Measurements from ENCODE around the gene RGMA.

RGMA gene

GRCh38 chr15:93018574-93018973 lies 70.4 kb downstream of the RGMA start:
- TF ChIP-seq SIN3A (IDR thresholded peaks at IDR 0.05; ENCODE audit: borderline replicate concordance, insufficient read depth, low read length) = no peak
- no peak for TF ChIP-seq FOXP2 (optimal IDR thresholded peaks at IDR 0.05; ENCODE audit: borderline replicate concordance, extremely low read depth, extremely low read length, insufficient read depth)
- no peak for TF ChIP-seq TAF1 (IDR thresholded peaks at IDR 0.05; ENCODE audit: borderline replicate concordance, insufficient read depth, low read length)
- TF ChIP-seq POLR2AphosphoS5 (IDR thresholded peaks at IDR 0.05; ENCODE audit: low read depth, low read length) = no peak
- TF ChIP-seq REST (IDR thresholded peaks at IDR 0.05; ENCODE audit: insufficient read depth in 1 of 2, low read depth in 2 of 2, low read length in 2 of 2) = no peak

DNA sequence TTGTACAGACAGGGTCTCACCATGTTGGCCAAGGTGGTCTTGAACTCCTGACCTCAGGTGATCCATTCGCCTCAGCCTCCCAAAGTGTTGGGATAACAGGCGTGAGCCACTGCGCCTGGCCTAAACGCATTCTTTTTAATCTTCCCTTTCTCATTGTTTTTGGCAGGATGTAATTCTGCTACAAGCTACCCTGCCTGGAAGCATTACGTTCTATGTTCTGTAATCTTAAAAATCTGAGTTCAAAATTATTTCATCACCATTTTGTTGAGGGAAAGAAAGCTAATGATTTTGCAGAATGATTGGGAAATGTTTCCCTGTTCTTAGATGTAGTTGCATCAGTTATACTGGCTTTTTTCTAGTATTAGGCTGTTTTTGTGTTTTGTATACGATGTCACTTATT lies 71.5 kb downstream of the RGMA start:
- no peak for TF ChIP-seq FOXP2 (optimal IDR thresholded peaks at IDR 0.05; ENCODE audit: borderline replicate concordance, extremely low read depth, extremely low read length, insufficient read depth)
- TF ChIP-seq SIN3A (IDR thresholded peaks at IDR 0.05; ENCODE audit: borderline replicate concordance, insufficient read depth, low read length) = no peak
- TF ChIP-seq POLR2AphosphoS5 (IDR thresholded peaks at IDR 0.05; ENCODE audit: low read depth, low read length) = no peak
- no peak for TF ChIP-seq TAF1 (IDR thresholded peaks at IDR 0.05; ENCODE audit: borderline replicate concordance, insufficient read depth, low read length)
- no peak for TF ChIP-seq REST (IDR thresholded peaks at IDR 0.05; ENCODE audit: insufficient read depth in 1 of 2, low read depth in 2 of 2, low read length in 2 of 2)

- TF ChIP-seq FOXP2 (optimal IDR thresholded peaks at IDR 0.05; ENCODE audit: borderline replicate concordance, extremely low read depth, extremely low read length, insufficient read depth) = no peak
- no peak for TF ChIP-seq REST (IDR thresholded peaks at IDR 0.05; ENCODE audit: insufficient read depth in 1 of 2, low read depth in 2 of 2, low read length in 2 of 2)
- TF ChIP-seq SIN3A (IDR thresholded peaks at IDR 0.05; ENCODE audit: borderline replicate concordance, insufficient read depth, low read length) = no peak
- no peak for TF ChIP-seq POLR2AphosphoS5 (IDR thresholded peaks at IDR 0.05; ENCODE audit: low read depth, low read length)
- TF ChIP-seq TAF1 (IDR thresholded peaks at IDR 0.05; ENCODE audit: borderline replicate concordance, insufficient read depth, low read length) = no peak
Measured at GRCh38 chr15:93012786-93013185, 76.2 kb downstream of the RGMA start.

- TF ChIP-seq POLR2AphosphoS5 (IDR thresholded peaks at IDR 0.05; ENCODE audit: low read depth, low read length) (no peak), REST (IDR thresholded peaks at IDR 0.05; ENCODE audit: insufficient read depth in 1 of 2, low read depth in 2 of 2, low read length in 2 of 2) (no peak), FOXP2 (optimal IDR thresholded peaks at IDR 0.05; ENCODE audit: borderline replicate concordance, extremely low read depth, extremely low read length, insufficient read depth) (no peak), TAF1 (IDR thresholded peaks at IDR 0.05; ENCODE audit: borderline replicate concordance, insufficient read depth, low read length) (no peak), SIN3A (IDR thresholded peaks at IDR 0.05; ENCODE audit: borderline replicate concordance, insufficient read depth, low read length) (no peak)
Measured at GRCh38 chr15:93007994-93008393, 81.0 kb downstream of the RGMA start.

- TF ChIP-seq REST (IDR thresholded peaks at IDR 0.05; ENCODE audit: insufficient read depth in 1 of 2, low read depth in 2 of 2, low read length in 2 of 2) (no peak), SIN3A (IDR thresholded peaks at IDR 0.05; ENCODE audit: borderline replicate concordance, insufficient read depth, low read length) (no peak), TAF1 (IDR thresholded peaks at IDR 0.05; ENCODE audit: borderline replicate concordance, insufficient read depth, low read length) (no peak), POLR2AphosphoS5 (IDR thresholded peaks at IDR 0.05; ENCODE audit: low read depth, low read length) (no peak), FOXP2 (optimal IDR thresholded peaks at IDR 0.05; ENCODE audit: borderline replicate concordance, extremely low read depth, extremely low read length, insufficient read depth) (no peak)
Measured at GRCh38 chr15:93005133-93005532, 83.9 kb downstream of the RGMA start.

Measured in PFSK-1 (cell line).